CD4-positive, CD25-positive, alpha-beta regulatory T cell (primary cell): ENCODE measurements around the gene XRN2. TPM values are rescaled to one million over a fixed set of nuclear protein-coding genes. Genes with fewer than 3 reads are reported as not detected.

Source experiments
- ATAC-seq, 2 donors: fragments of 150-1000 bp; cut with Tn5 transposase; one replicate each; pipeline ENCODE4 v1.10.0; 2021; ENCODE audit warnings: low read depth in 2 of 2, moderate number of reproducible peaks in 2 of 2, moderate library complexity in 1 of 2
- DNase-seq, 3 donors: peaks; one replicate each; pipeline versions ENCODE4 v3.0.0 to v3.0.0-alpha.2; 2012 to 2022; ENCODE audit warnings: mixed read lengths in 1 of 3
- H3K27ac ChIP-seq: one replicate; pipeline ENCODE4 v1.7.0; 2013; ENCODE audit warnings: mild to moderate bottlenecking, low read length; ENCODE audit not compliant: insufficient read depth, poor library complexity, severe bottlenecking
- H3K27me3 ChIP-seq: one replicate; pipeline ENCODE4 v1.7.0; 2013; ENCODE audit warnings: low read length; ENCODE audit not compliant: control insufficient read depth, insufficient read depth
- H3K36me3 ChIP-seq: one replicate; pipeline ENCODE4 v1.7.0; 2013; ENCODE audit warnings: mild to moderate bottlenecking, low read length, moderate library complexity; ENCODE audit not compliant: control insufficient read depth, insufficient read depth
- H3K4me1 ChIP-seq: 2 replicates; pipeline ENCODE4 v1.7.0; 2013; ENCODE audit warnings: mild to moderate bottlenecking, low read length; ENCODE audit not compliant: insufficient read depth, control insufficient read depth, poor library complexity, severe bottlenecking
- H3K4me3 ChIP-seq: one replicate; pipeline ENCODE4 v1.7.0; 2013; ENCODE audit warnings: low read depth, mild to moderate bottlenecking, low read length, moderate library complexity
- H3K9me3 ChIP-seq, 2 experiments: 1 replicate in 1 of 2; 2 replicates in 1 of 2; pipeline ENCODE4 v1.7.0; 2013; ENCODE audit warnings: low read length in 2 of 2, mild to moderate bottlenecking in 1 of 2, moderate library complexity in 1 of 2; ENCODE audit not compliant: control insufficient read depth in 2 of 2
- H3K27ac Mint-ChIP-seq, 3 donors: one replicate each; pipeline ENCODE4 v1.8.0; 2020 to 2022; ENCODE audit warnings: mild to moderate bottlenecking in 3 of 3, mixed read lengths in 3 of 3, moderate library complexity in 2 of 3
- H3K27me3 Mint-ChIP-seq: one replicate; pipeline ENCODE4 v1.8.0; 2022; ENCODE audit warnings: mild to moderate bottlenecking, mixed read lengths
- H3K36me3 Mint-ChIP-seq: one replicate; pipeline ENCODE4 v1.8.0; 2020; ENCODE audit warnings: mixed read lengths
- H3K4me1 Mint-ChIP-seq, 4 donors: one replicate each; pipeline ENCODE4 v1.8.0; 2020 to 2022; ENCODE audit warnings: mixed read lengths in 4 of 4, mild to moderate bottlenecking in 1 of 4
- H3K4me3 Mint-ChIP-seq, 4 donors: one replicate each; pipeline ENCODE4 v1.8.0; 2020 to 2022; ENCODE audit warnings: mild to moderate bottlenecking in 4 of 4, mixed read lengths in 4 of 4, moderate library complexity in 3 of 4
- H3K9me3 Mint-ChIP-seq, 7 donors: one replicate each; pipeline ENCODE4 v1.8.0; 2020 to 2022; ENCODE audit warnings: mixed read lengths in 7 of 7, mild to moderate bottlenecking in 3 of 7, moderate library complexity in 2 of 7
- polyA plus RNA-seq, 4 donors: library from polyadenylated mRNA; unstranded; fragments of 300-500 nt; fragmentation: Illumina TruSeq; gene quantifications; one replicate each; pipeline ENCODE4 v1.2.3, GENCODE V29; 2021
- total RNA-seq: library from RNA; stranded (reverse); gene quantifications from one replicate; pipeline ENCODE4 v1.2.3, GENCODE V29; 2022

XRN2 gene
- total and polyA plus RNA-seq, 5 donors from 2014 or later, result 59.0 to 81.0 (median 72.9) TPM

DNA sequence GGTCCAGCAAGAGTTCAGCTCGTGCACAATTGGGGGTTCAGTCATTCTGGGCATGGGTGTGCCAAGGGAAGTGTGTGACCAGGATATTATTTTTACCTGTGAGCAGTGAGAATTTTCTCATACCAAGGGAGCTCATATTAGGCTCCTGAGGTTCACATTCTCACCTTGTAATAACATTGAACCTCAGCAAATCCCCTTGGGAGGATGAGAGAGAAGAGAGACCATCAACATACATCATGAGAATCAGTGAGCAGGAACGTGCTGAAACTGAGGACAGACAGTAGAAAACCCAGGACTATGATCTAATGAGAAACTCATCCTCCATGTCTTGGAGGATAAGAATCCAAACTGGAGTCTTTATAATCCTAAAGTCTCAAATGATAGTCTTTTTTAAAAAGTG lies 33.4 kb upstream of the XRN2 start:
- Mint-ChIP-seq H3K27me3 (peaks cover 11% of the 10 kb centered on the region), H3K4me1 (no peaks in the 10 kb centered on the region), H3K4me3 (no peak overlapping the region), H3K27ac (no peak overlapping the region), H3K36me3 (no peaks in the 10 kb centered on the region), H3K9me3 (peaks cover 0 to 3% (median 0%) of the 10 kb centered on the region in 7 donors)
- H3K27me3 ChIP-seq, result peaks cover 1% of the 10 kb centered on the region
- no peaks in the 10 kb centered on the region for H3K4me1 ChIP-seq
- H3K27ac ChIP-seq, result no peak overlapping the region
- DNase-seq, result no peak
- no peaks in the 10 kb centered on the region for H3K36me3 ChIP-seq
- no peak overlapping the region for H3K4me3 ChIP-seq
- ATAC-seq, result no peak
- no peaks in the 10 kb centered on the region for H3K9me3 ChIP-seq

DNA sequence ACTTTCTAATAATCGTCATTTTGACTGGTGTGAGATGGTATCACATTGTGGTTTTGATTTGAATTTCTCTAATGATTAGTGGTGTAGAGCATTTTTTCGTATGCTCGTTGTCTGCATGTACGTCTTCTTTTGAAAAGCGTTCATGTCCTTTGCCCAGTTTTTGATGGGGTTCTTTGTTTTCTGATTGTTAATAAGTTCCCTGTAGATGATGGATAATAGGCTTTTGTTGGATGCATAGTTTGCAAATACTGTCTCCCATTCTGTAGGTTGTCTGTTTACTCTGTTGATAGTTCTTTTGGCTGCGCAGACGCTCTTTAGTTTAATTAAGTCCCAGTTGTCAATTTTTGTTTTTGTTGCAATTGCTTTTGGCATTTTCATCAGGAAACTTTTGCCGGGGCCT lies 32.3 kb upstream of the XRN2 start:
- Histone ChIP-seq H3K27me3 (no peaks in the 10 kb centered on the region), H3K27ac (no peak overlapping the region), H3K9me3 (no peaks in the 10 kb centered on the region), H3K4me1 (no peaks in the 10 kb centered on the region), H3K36me3 (no peaks in the 10 kb centered on the region), H3K4me3 (no peak overlapping the region)
- no peak overlapping the region for H3K27ac Mint-ChIP-seq
- ATAC-seq (no peak), DNase-seq (no peak)
- no peaks in the 10 kb centered on the region for H3K4me1 Mint-ChIP-seq
- H3K27me3 Mint-ChIP-seq, result peaks cover 11% of the 10 kb centered on the region
- peaks cover 0 to 3% (median 0%) of the 10 kb centered on the region in 7 donors for H3K9me3 Mint-ChIP-seq
- no peaks in the 10 kb centered on the region for H3K36me3 Mint-ChIP-seq
- no peak overlapping the region for H3K4me3 Mint-ChIP-seq

- no peak overlapping the region for H3K27ac ChIP-seq
- H3K4me1 ChIP-seq, result no peaks in the 10 kb centered on the region
- H3K4me3 ChIP-seq, result no peak overlapping the region
- no peaks in the 10 kb centered on the region for H3K4me1 Mint-ChIP-seq
- H3K9me3 ChIP-seq, result no peaks in the 10 kb centered on the region
- H3K9me3 Mint-ChIP-seq, result peaks cover 0 to 3% (median 0%) of the 10 kb centered on the region in 7 donors
- H3K27ac Mint-ChIP-seq, result no peak overlapping the region
- no peaks in the 10 kb centered on the region for H3K36me3 ChIP-seq
- H3K4me3 Mint-ChIP-seq, result no peak overlapping the region
- no peaks in the 10 kb centered on the region for H3K36me3 Mint-ChIP-seq
- DNase-seq (no peak), ATAC-seq (no peak)
- no peaks in the 10 kb centered on the region for H3K27me3 ChIP-seq
- peaks cover 11% of the 10 kb centered on the region for H3K27me3 Mint-ChIP-seq
Observed at GRCh38 chr20:21272279-21272678, 30.9 kb upstream of the XRN2 start.

DNA sequence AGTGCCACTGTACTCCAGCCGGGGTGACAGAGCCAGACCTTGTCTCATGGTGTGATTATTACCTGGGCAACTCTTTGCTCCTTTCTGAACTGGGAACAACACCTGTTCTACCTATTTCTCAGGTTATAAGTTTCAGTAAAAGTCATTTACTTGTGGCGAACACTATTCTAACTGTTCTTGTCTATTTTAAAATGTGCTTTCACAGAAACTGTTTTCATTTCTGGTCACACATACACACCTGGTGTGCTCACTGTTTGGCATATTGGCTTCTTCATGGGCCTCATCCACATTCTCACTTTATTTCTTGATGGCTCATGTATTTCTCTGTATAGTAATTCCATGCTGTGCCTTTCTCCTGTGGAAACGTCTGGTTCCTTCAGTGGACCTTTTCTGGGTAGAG lies 30.5 kb upstream of the XRN2 start:
- no peaks in the 10 kb centered on the region for H3K4me1 Mint-ChIP-seq
- no peaks in the 10 kb centered on the region for H3K9me3 ChIP-seq
- no peak overlapping the region for H3K27ac Mint-ChIP-seq
- no peak for ATAC-seq
- no peaks in the 10 kb centered on the region for H3K4me1 ChIP-seq
- no peak overlapping the region for H3K27ac ChIP-seq
- H3K36me3 ChIP-seq, result no peaks in the 10 kb centered on the region
- peaks cover 0 to 3% (median 0%) of the 10 kb centered on the region in 7 donors for H3K9me3 Mint-ChIP-seq
- DNase-seq, result no peak
- H3K4me3 ChIP-seq, result no peak overlapping the region
- no peak overlapping the region for H3K4me3 Mint-ChIP-seq
- no peaks in the 10 kb centered on the region for H3K27me3 ChIP-seq
- no peaks in the 10 kb centered on the region for H3K36me3 Mint-ChIP-seq
- peaks cover 10% of the 10 kb centered on the region for H3K27me3 Mint-ChIP-seq

GRCh38 chr20:21273755-21274386 lies 29.3 kb upstream of the XRN2 start:
- Histone ChIP-seq H3K36me3 (no peaks in the 10 kb centered on the region), H3K4me1 (no peaks in the 10 kb centered on the region), H3K27me3 (no peaks in the 10 kb centered on the region), H3K27ac (no peak overlapping the region), H3K9me3 (no peaks in the 10 kb centered on the region), H3K4me3 (no peak overlapping the region)
- peak overlapping the region in 1 of 3 donors; percentile 46 for H3K27ac Mint-ChIP-seq
- no peak for ATAC-seq
- no peaks in the 10 kb centered on the region for H3K36me3 Mint-ChIP-seq
- H3K4me3 Mint-ChIP-seq, result no peak overlapping the region
- peaks cover 0 to 3% (median 0%) of the 10 kb centered on the region in 7 donors for H3K9me3 Mint-ChIP-seq
- no peaks in the 10 kb centered on the region for H3K4me1 Mint-ChIP-seq
- no peak for DNase-seq
- H3K27me3 Mint-ChIP-seq, result peaks cover 10% of the 10 kb centered on the region

- no peaks in the 10 kb centered on the region for H3K4me1 ChIP-seq
- H3K4me3 ChIP-seq, result no peak overlapping the region
- Mint-ChIP-seq H3K27me3 (peaks cover 22% of the 10 kb centered on the region), H3K9me3 (peaks cover 0 to 2% (median 0%) of the 10 kb centered on the region in 7 donors), H3K4me1 (peaks cover 0 to 4% (median 0%) of the 10 kb centered on the region in 4 donors), H3K4me3 (no peak overlapping the region), H3K27ac (peak overlapping the region in 1 of 3 donors; percentile 7), H3K36me3 (no peaks in the 10 kb centered on the region)
- H3K27me3 ChIP-seq, result no peaks in the 10 kb centered on the region
- no peak for ATAC-seq
- H3K9me3 ChIP-seq, result no peaks in the 10 kb centered on the region
- DNase-seq, result no peak
- H3K36me3 ChIP-seq, result no peaks in the 10 kb centered on the region
- no peak overlapping the region for H3K27ac ChIP-seq
Observed at GRCh38 chr20:21278829-21279228, 24.3 kb upstream of the XRN2 start.

- Mint-ChIP-seq H3K27ac (no peak overlapping the region), H3K36me3 (no peaks in the 10 kb centered on the region)
Observed at GRCh38 chr20:21279706-21280521, 23.2 kb upstream of the XRN2 start.

More at GRCh38 chr20:21279706-21280521, 23.2 kb upstream of the XRN2 start:
- ATAC-seq, result no peak
- no peak overlapping the region for H3K4me3 ChIP-seq
- no peaks in the 10 kb centered on the region for H3K9me3 ChIP-seq
- H3K27me3 ChIP-seq, result no peaks in the 10 kb centered on the region
- H3K4me3 Mint-ChIP-seq, result no peak overlapping the region
- H3K9me3 Mint-ChIP-seq, result peaks cover 0 to 2% (median 0%) of the 10 kb centered on the region in 7 donors
- H3K4me1 Mint-ChIP-seq, result peaks cover 0 to 4% (median 0%) of the 10 kb centered on the region in 4 donors
- no peak overlapping the region for H3K27ac ChIP-seq
- H3K36me3 ChIP-seq, result no peaks in the 10 kb centered on the region
- peaks cover 22% of the 10 kb centered on the region for H3K27me3 Mint-ChIP-seq
- H3K4me1 ChIP-seq, result no peaks in the 10 kb centered on the region
- no peak for DNase-seq
